Putamen (tissue), 1 donor: Measurements from ENCODE around the gene SPATA9.

Source experiments
- DNase-seq: peaks from one replicate; pipeline ENCODE4 v3.0.0-alpha.2; 2016; ENCODE audit warnings: low spot score

The SPATA9 gene, protein sequence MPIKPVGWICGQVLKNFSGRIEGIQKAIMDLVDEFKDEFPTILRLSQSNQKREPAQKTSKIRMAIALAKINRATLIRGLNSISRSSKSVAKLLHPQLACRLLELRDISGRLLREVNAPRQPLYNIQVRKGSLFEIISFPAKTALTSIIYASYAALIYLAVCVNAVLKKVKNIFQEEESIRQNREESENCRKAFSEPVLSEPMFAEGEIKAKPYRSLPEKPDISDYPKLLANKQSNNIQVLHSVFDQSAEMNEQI

DNA sequence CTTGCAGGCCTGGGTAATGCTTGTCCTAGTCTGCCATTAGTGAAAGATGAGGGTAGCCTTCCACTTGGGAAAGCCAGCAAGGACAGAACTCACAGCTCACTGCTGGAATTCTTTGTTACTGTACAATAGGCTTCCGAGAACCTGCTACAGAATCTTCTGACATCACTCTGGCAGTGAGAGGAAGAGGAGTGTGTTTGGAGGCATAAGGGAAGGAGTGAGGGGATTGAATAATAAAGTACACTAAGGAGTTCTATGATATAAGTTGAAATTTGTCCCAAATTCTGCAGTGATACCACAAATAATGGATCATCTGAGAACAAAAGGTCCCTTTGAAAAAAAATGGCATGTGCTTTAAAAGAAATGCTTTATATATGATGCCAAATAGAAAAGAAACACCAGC, at the start of gene SPATA9:
Gene SPATA9 (minus strand): TSS at position 101 of the 400 bp plus-strand sequence. CDS start 137 bp downstream, outside the sequence.
- DNase-seq = no peak

DNA sequence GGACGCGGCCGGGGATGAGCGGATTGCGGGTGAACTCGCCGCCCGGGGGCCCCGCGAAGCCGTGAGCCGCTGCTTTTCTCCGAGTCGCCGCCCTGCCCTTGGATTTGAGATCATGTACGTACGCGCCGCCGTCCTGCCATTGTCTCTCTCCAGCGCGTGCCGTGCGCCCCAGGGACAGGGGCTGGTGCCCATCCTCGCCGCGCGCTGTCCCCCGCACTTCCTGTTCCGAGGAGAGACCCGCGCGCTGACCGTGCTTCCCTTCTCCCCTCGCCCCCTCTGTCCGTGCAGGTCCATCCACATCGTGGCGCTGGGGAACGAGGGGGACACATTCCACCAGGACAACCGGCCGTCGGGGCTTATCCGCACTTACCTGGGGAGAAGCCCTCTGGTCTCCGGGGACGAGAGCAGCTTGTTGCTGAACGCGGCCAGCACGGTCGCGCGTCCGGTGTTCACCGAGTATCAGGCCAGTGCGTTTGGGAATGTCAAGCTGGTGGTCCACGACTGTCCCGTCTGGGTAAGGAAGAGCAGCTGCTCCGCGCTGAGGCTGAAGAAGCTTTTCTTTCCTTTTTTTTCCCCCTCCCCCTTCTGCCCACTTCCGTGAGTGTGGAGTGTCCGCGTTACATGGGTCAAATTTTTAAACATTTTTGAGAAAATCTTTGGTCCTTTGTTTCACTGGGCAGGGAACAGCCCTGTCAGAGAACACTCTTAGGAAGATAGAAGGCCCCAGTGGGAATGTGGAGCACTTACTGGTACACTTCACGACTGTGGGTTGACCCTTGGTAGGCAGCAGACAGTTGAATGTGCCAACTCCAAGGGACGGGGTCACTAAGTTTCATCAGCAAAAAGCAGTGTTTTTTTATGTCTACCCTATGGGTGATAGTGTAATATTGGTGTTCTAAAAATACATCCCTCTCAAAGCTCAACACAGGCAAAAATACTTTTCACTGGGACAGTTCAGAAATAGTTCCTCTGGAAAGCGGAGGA, 49.1 kb upstream of the SPATA9 start:
- DNase-seq = peak; percentile 56

DNA sequence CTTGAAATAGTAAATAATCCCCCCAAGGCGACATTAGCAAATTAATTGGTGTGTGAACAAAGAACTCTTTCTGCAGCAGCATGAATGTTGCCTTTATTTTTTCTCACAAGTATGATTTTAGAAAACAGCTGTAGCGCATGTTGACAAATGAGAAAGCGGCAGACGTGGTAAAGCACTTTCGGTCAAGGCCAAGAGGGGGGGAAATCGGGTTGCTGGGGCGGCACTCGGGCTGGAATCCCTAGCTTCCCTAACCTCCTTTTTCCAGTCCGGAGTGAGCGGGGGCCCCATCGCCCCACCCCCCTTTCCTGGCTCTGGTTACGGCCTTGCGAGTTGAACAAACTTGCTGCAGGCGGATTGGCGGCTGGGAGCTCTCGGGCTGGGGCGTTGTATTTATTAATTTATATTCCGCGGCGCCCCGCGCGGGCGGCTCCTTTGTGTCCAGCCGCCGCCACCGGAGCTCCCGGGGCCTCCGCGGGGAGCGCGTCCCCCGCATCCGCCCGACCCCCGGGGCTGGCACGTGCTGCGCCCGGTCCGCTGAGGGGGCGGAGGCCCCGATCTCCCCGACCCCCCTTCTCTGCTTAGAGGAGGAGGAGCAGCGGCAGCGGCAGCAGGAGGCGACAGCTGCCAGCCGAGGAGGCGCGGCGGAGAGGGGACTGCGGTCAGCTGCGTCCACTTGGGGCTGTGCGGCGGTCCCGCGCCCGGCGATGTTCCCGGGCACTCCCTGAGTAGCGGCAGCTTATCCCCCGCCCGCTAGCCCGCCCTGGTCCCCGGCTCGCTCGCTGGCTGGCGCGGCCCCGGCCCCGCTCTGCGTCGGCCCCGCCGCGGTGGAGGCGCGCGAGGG, 48.2 kb upstream of the SPATA9 start, which contains the start of gene RHOBTB3:
Gene RHOBTB3 (plus strand): TSS at position 607 of the 841 bp plus-strand sequence. CDS start 347 bp downstream, outside the sequence.
- DNase-seq = peak; percentile 92

DNA sequence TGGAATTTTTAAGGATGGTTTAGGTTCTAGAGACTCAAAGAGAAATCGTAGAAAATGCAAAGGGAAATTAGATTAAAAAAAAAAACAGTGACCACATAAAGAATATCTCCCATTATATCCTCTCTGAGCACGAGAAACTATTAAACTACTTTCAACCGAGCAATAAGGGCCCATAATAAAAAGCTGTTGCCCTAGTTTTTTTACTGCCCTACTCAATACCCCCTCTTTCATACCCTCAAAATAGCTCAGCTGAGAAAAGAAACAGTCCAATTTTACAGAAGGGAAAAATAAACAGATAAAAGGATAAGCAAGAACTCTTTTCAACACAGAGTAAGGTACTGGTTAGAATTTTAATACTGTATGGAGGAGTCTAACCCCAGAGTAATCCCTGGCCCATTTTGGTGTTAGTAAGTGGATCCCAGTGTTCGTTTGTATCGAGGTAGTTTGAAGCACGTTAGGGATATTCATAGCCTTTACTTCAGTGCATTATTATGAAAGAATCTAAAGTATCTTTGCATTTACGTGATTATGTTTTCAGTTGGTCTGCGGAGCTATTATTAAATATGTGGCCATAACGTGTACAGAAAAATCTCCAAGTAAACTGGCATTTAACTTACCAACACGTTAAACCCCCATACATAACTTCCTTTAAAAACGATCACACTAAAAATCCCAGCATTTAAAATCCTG, 47.4 kb upstream of the SPATA9 start:
- DNase-seq = no peak

DNA sequence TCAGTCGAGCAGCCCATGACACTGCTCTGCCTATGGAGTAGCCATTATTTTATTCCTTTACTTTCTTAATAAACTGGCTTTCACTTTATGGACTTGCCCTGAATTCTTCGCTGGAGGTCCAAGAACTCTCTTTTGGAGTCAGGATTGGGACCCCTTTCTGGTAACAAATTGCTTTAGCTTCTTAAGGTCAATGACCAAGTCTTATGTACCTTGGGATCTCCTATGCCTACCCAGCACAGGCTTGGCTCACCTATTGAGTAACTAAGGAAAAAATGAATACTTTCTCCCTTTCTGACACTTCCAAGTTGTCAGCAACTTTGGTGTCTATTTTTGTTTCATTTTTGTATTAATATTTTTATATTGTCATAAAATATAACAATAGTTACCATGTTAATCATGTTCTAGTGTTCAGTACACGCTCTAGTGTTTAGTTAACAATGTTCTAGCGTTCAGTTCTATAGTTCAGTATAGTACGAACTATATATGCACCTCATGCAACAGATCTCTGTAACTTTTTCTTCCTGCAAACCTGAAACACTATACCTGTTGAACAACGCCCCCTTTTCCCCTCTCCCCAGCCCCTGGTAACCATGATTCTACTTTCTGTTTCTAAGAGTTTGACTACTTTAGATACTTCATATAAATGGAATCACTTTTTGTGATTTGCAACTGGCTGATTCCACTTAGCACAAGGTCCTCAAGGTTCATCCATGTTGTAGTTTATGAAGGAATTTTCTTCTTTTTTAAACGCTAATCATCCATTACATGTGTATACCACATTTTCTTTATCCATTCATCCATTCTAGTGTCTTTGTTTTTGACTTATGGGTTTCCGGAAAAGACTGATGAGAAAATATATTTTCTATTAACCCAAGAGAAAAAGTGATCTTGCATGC, 46.6 kb upstream of the SPATA9 start:
- DNase-seq = no peak

DNA sequence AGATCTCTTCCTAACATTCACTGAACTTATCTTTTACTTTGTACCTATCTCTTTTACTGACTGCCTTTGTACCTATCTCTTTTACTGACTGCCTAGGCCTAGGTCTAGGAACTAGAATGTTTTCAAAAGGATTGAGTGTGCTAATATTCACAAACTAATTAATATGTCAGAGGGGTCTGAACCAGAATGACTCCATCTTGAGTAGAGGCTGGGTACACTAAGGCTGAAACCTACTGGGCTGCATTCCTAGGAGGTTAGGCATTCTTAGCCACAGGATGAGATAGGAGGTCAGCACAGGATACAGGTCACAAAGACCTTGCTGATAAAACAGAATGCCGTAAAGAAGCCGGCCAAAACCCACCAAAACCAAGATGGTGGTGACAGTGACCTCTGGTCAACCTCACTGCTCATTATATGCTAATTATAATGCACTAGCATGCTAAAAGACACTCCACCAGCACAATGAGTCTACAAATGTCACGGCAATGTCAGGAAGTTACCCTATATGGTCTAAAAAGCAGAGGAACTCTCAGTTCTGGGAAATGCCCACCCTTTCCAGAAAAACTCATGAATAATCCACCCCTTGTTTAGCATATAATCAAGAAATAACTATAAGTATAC, 45.8 kb upstream of the SPATA9 start:
- DNase-seq = no peak

DNA sequence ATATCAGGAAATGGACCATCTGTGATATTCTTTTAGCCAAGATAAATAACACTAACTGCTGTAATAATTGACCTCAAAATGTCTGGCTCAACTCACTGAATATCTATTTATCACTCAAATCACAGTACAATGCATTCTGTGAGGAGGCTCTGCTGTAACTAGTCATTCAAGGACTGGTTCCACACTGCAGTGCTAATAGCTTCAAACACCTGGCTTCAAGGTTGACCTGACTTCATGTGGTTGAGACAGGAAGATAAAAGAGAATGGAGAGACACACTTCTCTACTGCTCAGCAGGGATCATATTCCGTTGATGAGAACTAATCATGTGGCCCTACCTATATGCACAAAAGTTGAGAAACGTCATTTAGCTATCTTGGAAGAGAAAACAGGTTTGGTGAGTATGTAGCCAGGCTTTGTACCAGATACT, 45.0 kb upstream of the SPATA9 start:
- DNase-seq = no peak

DNA sequence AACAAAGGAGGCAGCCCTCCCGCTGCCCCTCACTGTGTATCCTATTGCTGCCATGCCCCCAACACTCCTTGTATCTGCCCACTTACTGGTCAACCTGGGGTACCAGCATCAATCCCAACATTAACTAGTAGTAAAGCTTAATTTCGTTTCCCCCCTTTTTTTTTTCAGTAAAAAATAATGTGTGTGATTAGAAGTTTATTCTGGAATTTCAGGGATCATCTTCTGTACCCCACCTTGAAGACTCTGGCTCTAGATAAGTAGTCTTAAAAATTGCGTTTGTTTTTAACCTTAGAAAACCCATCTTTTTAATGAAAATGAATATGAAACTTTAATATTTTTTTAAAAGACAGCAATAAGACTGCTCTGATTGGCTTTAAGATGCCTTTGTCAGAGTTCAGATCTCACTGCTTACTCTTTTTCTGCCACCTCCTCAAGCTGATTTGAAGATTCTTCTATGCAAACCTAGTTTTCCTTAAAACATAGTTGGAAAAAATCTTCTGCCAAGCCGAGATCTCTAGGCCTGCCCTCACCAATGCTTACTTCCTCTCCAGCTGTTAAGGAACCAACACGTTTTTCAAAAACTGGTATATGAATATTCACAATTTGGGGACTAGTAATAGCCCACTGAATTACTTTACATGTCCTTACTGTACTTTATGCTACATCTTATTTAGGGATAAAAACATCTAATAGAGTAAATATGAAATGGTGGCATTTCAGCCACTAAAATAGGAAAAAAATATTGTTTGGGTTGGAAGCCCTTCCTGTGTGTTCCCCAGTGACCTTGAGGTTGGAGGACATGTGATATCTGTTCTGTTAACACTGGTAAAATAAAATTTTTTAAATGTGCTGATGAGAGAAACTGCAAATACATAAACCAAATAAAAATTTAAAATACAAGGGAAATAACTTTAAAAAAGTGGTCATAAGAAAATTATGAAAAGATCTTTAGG, 44.3 kb upstream of the SPATA9 start:
- no peak for DNase-seq

DNA sequence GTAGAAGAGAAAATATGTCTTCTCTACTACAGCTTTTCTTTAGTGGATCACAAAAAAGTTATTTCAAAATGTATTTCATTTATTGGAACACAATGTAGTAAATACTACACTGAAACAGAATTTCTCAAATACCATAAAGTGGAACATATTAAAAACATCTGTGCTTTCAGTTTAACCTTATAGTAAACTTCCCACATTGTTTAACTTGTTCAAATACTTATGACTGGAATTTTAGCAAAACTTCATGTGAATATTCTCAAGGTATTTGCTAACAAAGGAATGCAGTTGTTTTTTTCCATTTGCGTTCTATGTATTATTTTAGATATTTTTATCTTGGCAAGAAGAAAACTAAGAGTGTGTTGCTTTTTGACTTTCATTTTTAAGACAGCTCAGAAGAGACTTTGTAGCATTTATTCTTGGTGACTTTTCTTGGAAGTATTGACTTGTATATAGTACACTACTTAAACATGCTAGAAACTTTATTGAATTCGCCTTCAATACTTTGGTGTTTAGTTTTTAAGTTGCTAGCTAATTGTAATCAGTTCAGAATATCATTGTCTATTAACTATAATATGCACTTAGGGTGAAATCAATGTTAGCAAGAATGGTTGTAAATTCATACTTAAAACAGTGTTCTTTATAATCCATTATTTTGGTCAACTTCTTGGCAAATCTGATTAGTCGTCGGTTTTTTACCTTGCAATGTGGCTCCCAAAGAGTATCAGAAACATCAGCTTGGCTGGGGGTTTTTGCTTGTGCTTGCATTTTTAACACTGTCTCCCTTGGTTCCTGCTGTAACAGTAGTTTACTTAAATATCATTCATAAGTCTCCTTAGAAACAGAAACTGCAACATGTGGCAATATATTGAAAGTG, 43.4 kb upstream of the SPATA9 start:
- DNase-seq = no peak

DNA sequence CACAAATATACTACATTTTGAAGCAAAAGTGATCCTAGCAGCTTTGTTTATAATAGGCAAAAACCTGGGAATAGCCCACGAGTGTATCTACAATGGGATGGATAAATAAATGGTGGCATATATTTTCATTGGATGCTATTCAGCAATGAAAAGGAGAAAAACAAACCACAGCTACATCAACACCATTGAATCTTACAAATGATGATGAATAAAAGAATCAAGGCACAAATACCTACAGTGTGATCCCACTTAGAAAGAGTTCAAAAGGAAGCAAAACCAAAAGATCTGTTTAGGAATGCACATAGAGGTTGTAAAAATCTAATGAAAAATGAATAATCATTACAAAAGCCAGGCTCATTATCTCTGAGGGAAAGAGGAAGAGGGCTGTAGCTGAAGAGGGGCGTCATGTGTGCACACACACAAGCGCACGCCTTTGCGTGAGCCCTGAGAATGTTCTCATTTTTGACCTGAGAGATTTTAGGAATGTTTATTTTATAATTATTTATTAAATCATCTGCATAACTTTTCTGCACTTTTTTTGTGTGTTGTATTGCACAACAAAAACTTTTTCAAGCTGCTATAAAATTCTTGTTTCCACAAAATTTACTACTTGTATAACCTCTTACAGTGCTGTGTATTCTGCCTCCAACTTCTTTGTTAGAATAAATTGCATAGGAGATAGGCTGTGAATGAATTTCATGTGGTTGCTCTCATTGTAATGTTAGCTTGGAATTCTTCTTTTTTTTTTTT, 42.5 kb upstream of the SPATA9 start:
- no peak for DNase-seq

DNA sequence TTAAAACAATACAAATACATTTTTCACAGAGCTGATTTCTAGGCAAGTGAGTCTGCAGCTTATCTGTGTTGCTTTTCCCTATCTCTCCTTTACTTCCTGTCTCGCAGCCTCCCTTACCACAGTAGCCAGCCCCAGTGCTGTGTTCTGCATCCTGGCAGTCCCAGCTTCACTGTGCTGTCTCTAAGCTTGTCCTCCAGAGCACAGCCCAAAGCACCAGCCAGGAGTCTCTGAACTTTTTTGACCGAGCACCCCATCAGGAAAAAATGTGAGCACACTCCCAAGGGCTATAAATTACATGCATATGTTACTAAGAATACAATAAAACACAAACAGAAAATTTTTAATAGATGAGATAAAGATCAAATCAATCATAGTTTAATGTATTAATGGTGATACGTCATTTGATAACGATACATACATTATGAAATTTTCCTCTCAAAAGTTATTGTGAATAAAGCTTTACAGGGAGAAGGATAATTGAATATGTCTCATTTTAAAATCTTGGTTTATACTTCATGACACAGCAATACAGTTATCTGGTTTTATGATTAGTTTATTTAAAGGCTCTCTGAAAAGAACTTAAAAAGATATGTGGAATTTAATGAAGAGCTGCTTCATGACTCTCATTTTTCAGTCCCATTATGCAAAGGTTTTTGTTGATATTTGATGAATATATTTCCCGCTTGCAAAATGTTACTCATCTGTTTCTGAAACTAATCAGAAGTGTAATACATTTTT, 41.0 kb upstream of the SPATA9 start:
- DNase-seq = no peak

DNA sequence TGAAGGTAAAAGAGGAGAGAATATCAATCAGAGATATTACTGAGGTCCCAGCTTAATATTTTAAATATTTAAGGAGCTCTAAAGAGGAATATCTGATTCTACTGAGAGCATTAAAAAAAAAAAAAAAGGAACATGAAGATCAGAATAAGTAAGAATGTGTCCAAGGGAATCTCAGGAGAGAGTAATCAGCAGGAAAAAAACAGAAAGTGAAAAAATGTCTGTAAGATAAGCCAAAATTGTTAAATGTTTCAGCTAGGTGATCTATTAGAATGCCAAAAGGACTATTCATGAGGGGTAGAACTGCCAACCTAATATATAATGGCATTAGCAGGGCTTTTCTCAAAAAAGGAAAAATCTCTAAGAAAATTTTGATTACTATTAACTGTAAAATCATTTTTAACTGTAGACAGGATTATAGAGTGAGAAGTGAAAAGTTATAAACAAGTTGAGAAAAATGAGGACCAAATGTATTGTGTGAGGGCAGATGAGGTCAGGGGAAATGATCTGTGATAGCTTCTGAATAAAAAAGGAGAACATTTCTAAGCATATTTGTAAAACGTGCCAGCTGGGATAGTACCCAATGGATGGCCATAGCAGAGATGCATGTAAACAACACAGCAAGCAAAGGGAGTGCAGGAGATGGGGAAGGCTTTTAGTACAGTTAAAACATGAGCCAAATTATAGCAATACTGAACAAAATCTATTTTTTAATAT, 38.9 kb upstream of the SPATA9 start:
- no peak for DNase-seq

DNA sequence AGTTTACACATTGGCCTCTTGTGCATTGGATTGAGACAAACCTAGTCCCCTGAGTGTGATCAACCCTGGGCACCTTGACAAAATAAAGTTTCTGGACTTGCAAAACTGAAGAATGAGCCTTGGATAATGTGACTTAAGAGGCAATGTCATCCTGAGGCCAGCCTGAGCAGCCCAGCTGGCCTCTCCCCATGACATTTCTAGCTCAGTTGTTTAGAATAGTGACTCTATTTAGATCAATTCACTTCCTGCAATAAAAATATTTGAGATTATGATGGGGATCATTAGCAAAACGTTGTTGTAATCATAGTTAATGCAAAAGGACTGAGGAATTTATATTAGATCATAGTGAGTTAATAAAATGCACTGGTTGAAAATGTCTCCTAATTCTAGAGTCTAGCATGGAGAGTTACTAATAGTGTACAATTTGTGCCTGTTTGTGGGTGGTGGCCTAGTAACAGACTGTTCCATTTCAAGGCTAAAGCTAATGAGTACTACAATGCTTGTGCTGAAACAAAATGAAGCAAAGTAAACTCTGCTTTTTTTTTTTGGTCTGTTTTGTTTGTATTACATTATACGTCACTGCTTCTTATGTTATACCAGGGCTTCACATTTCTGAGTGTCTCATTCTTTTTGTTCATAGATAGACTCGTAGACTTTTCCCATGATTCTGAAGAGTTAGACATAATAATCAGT, 37.4 kb upstream of the SPATA9 start:
- DNase-seq = no peak

DNA sequence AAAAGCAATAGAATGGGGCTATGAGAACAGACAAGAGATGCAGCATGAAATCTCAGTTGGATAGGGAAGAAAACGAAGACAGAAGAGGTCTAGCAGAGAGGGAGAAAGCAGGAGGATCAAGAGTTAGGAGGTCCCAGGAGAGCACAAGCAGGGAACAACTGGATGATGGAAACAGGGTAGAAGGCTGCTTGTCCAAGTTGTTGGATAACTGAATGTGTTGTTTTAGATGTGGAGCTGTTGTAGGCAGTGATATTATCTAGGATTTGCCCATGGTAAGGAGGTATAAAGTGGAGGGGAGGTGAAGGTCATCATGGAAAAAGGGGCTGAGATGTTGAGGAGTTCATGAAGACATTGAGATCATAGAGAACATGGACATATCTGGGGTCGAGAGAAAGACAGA, 35.9 kb upstream of the SPATA9 start:
- no peak for DNase-seq

DNA sequence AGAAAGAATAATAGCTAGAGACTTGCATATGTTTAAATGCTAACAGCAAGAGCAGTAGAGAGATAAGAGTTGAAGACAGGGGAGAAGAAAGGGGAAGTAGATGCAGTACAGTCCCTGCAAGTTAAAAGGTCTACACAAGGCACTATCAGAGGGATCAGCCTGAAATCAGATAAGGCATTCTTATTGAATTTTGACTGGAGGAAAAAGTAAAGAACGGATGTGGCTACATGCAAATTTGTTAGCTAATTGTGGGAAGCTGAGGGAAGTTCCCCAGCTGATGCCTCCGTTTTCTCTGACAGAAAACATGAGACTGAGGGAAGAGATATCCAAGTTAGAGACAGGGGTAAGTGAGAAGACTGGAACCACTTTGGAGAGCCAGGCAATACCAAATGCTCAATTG, 35.4 kb upstream of the SPATA9 start:
- DNase-seq = no peak
